ENCODE results near the gene PTPRA. TPM values are rescaled to one million over a fixed set of nuclear protein-coding genes. Genes with fewer than 3 reads are reported as not detected.

The PTPRA gene
- total and polyA plus RNA-seq, 8 donors = 6.8 to 29.1 (median 18.2) TPM

DNA sequence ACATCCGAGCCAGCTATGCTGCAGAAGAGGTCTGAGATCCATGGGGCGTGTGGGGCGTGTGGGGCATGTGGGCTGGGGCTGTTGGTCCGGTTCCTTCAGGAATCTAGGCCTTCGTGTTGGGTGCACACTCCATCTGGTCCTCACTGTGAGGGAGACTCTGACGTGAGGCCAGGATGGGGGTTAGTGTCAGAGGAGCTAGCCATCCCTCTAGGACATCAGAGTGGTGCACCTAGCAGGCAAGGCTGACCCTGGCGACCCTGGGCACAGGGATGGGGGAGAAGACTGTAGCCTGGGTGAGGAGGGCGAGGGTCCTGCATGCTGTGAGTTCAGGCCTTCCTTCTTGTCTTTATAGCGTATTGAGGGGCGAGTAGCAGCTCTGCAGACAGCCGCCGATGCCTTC is 8.7 kb upstream of the PTPRA start:
- Histone ChIP-seq H3K4me3 (no peak overlapping the region), H3K4me1 (no peaks in the 10 kb centered on the region), H3K9me3 (no peaks in the 10 kb centered on the region), H3K27ac (no peak overlapping the region), H3K27me3 (no peaks in the 10 kb centered on the region), H3K36me3 (peaks cover 0 to 7% (median 4%) of the 10 kb centered on the region in 3 donors)
- no peak for DNase-seq
- FAIRE-seq = no peak
- WGBS, 2 donors = 93 to 96% methylated on average over 12 of the region's 12 CpGs
- TF ChIP-seq, protein P1, sequence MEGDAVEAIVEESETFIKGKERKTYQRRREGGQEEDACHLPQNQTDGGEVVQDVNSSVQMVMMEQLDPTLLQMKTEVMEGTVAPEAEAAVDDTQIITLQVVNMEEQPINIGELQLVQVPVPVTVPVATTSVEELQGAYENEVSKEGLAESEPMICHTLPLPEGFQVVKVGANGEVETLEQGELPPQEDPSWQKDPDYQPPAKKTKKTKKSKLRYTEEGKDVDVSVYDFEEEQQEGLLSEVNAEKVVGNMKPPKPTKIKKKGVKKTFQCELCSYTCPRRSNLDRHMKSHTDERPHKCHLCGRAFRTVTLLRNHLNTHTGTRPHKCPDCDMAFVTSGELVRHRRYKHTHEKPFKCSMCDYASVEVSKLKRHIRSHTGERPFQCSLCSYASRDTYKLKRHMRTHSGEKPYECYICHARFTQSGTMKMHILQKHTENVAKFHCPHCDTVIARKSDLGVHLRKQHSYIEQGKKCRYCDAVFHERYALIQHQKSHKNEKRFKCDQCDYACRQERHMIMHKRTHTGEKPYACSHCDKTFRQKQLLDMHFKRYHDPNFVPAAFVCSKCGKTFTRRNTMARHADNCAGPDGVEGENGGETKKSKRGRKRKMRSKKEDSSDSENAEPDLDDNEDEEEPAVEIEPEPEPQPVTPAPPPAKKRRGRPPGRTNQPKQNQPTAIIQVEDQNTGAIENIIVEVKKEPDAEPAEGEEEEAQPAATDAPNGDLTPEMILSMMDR (IDR thresholded peaks at IDR 0.05) = no peak
- intact Hi-C loops (cut with DNase I) = no loop called here
- ATAC-seq = no peak

DNA sequence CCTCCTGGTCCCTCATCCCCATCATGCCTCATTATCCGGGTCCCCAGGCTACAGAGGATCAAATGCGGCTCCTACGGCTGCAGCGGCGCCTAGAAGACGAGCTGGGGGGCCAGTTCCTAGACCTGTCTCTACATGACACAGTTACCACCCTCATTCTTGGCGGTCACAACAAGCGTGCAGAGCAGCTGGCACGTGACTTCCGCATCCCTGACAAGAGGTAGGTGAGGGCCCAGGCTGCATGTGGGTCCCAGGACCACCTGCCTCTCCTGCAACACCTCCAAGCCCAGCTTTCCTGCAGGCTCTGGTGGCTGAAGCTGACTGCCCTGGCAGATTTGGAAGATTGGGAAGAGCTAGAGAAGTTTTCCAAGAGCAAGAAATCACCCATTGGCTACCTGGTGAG is 8.2 kb upstream of the PTPRA start:
- DNase-seq (no peak), ATAC-seq (no peak), FAIRE-seq (no peak)
- H3K36me3 ChIP-seq = peaks cover 0 to 7% (median 4%) of the 10 kb centered on the region in 3 donors
- no peaks in the 10 kb centered on the region for H3K9me3 ChIP-seq
- H3K4me1 ChIP-seq = no peaks in the 10 kb centered on the region
- TF ChIP-seq, protein P1 (IDR thresholded peaks at IDR 0.05) = no peak
- no peak overlapping the region for H3K27ac ChIP-seq
- no peaks in the 10 kb centered on the region for H3K27me3 ChIP-seq
- no peak overlapping the region for H3K4me3 ChIP-seq
- intact Hi-C loops (cut with DNase I) = no loop called here
- WGBS, 2 donors = 96 to 98% methylated on average over 10 of the region's 10 CpGs

DNA sequence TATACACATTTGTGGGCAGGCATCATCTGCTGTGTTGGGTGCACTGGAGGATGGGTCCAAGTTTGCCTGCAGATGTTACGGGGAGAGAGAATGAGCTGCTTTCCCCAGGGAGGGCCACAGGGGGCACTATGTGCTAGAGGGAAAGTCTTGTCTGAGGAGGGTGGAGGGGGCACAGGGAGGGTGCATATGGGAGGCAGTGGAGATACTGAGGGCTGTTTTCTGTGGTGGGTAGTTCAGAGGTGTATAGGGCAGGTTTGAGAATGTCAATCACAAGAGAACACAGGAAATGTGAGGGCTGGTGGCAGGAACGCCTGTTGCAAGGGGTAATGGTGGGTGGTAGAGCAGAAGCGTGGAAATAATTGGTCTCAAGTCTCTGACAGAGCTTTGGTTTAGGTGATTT is 7.7 kb upstream of the PTPRA start:
- DNase-seq (no peak), ATAC-seq (no peak), FAIRE-seq (no peak)
- H3K9me3 ChIP-seq = no peaks in the 10 kb centered on the region
- TF ChIP-seq, protein P1 (IDR thresholded peaks at IDR 0.05) = no peak
- intact Hi-C loops (cut with DNase I) = no loop called here
- H3K27me3 ChIP-seq = no peaks in the 10 kb centered on the region
- WGBS, 2 donors = 96 to 98% methylated on average over 3 of the region's 3 CpGs
- H3K27ac ChIP-seq = no peak overlapping the region
- no peak overlapping the region for H3K4me3 ChIP-seq
- peaks cover 0 to 6% (median 4%) of the 10 kb centered on the region in 3 donors for H3K36me3 ChIP-seq
- H3K4me1 ChIP-seq = no peaks in the 10 kb centered on the region

DNA sequence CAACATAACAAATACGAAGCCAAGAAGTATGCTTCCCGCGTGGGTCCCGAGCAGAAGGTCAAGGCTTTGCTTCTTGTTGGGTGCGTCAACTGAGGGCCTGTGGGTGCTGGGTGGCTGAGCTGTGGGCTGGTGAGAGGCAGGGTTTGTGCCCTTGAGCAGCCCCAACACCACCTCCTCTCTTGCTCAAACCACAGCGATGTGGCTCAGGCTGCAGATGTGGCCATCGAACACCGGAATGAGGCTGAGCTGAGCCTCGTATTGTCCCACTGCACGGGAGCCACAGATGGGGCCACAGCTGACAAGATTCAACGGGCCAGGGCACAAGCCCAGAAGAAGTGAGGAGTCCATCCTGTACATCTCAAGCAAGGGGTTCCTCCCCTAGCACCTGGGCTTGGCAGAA is 7.0 kb upstream of the PTPRA start:
- Histone ChIP-seq H3K4me1 (peaks cover 0 to under 1% (median 0%) of the 10 kb centered on the region in 3 donors), H3K9me3 (no peaks in the 10 kb centered on the region), H3K36me3 (peaks cover 0 to 4% (median under 1%) of the 10 kb centered on the region in 3 donors), H3K27me3 (no peaks in the 10 kb centered on the region), H3K27ac (no peak overlapping the region), H3K4me3 (no peak overlapping the region)
- ATAC-seq (no peak), FAIRE-seq (no peak), DNase-seq (no peak)
- intact Hi-C loops (cut with DNase I) = no loop called here
- TF ChIP-seq, protein P1 (IDR thresholded peaks at IDR 0.05) = no peak
- 91 to 94% methylated on average over 11 of the region's 11 CpGs for WGBS, 2 donors

DNA sequence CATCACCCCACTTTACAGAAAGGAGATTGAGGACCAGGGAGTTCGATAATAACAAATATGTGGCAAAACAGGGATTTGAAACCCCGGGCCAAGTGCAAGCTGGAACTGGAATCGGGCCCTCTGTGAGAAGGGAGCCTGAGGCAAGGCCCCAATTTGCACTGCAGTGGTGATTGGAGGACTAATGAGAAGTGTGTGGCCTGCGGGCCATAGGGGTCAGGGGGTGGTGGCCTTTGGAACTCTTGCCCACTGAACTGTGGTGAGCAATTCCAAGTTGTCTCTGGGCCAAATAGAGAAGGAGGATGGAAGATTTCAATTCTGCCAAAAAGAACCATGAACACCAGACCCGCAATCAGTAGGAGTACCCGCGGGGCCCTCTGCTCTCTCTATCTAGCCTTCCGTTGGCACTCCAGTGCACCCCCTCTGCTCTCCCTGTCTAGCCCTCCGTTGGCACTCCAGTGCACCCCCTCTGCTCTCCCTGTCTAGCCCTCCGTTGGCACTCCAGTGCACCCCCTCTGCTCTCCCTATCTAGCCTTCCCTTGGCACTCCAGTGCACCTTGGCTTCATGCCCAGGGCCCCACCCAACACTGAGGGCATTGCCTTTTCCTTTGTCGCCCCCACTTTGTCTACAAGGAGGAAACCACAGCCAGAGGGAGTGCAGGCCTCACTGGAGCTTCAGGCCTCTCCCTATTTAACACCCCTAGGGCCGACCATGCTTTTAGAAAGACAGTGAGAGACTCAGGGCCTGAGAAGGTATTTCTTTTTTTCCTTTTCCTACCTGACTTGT is 6.0 kb upstream of the PTPRA start:
- ATAC-seq (no peak), FAIRE-seq (no peak), DNase-seq (peak in 2 of 6 donors; percentile 39 to 46)
- Histone ChIP-seq H3K4me3 (no peak overlapping the region), H3K4me1 (peaks cover 0 to 2% (median 0%) of the 10 kb centered on the region in 3 donors), H3K36me3 (peaks cover 0 to 4% (median 0%) of the 10 kb centered on the region in 3 donors), H3K27ac (no peak overlapping the region), H3K27me3 (no peaks in the 10 kb centered on the region), H3K9me3 (no peaks in the 10 kb centered on the region)
- WGBS, 2 donors = 80 to 85% methylated on average over 12 of the region's 12 CpGs
- TF ChIP-seq, protein P1 (IDR thresholded peaks at IDR 0.05) = no peak
- intact Hi-C loops (cut with DNase I) = no loop called here

Data from pancreas (tissue), 10 donors.